SU-DHL-6 (cell line): ENCODE data around the gene PPARG.

Experiments
- H2AFZ ChIP-seq: fragments of 200-600 bp; sonication (generic); 2 replicates; pipeline ENCODE4 v1.6.1; 2014; ENCODE audit warnings: low read depth, mild to moderate bottlenecking, moderate library complexity, mixed read lengths, antibody characterized with exemption, low read length; ENCODE audit not compliant: severe bottlenecking
- H3F3A ChIP-seq: fragments of 200-600 bp; shearing (Covaris generic); 2 replicates; pipeline ENCODE4 v1.6.0; 2016; ENCODE audit warnings: antibody characterized with exemption, mild to moderate bottlenecking; ENCODE audit not compliant: insufficient read depth
- H3K27ac ChIP-seq: fragments of 200-600 bp; sonication (generic); 2 replicates; pipeline ENCODE4 v1.5.1; 2016; ENCODE audit warnings: low read depth, mild to moderate bottlenecking, low read length, moderate library complexity, mixed read lengths
- H3K27me3 ChIP-seq: fragments of 200-600 bp; sonication (generic), shearing (Covaris generic); 2 replicates; pipeline ENCODE4 v1.6.0; 2014; ENCODE audit warnings: mild to moderate bottlenecking, low read length
- H3K36me3 ChIP-seq: fragments of 200-600 bp; sonication (generic); 2 replicates; pipeline ENCODE4 v1.6.1; 2014; ENCODE audit warnings: mild to moderate bottlenecking, low read length, mixed read lengths
- H3K4me2 ChIP-seq: fragments of 300-600, 200-600 bp; shearing (Covaris generic), sonication (generic); 2 replicates; pipeline ENCODE4 v1.6.0; 2014; ENCODE audit warnings: low read length, low read depth, mild to moderate bottlenecking; ENCODE audit not compliant: poor library complexity, severe bottlenecking
- H3K4me3 ChIP-seq: fragments of 200-600 bp; sonication (generic); 2 replicates; pipeline ENCODE4 v1.5.1; 2014; ENCODE audit warnings: antibody characterized with exemption, low read length, mild to moderate bottlenecking, mixed read lengths; ENCODE audit not compliant: insufficient read depth, poor library complexity, severe bottlenecking
- H3K79me2 ChIP-seq: fragments of 200-600 bp; sonication (generic); 2 replicates; pipeline ENCODE4 v1.6.1; 2014; ENCODE audit warnings: mild to moderate bottlenecking, low read length, moderate library complexity; ENCODE audit not compliant: insufficient read depth
- H3K9ac ChIP-seq: fragments of 200-600 bp; sonication (generic); 2 replicates; pipeline ENCODE4 v1.7.0; 2014; ENCODE audit warnings: mild to moderate bottlenecking, low read length
- H3K9me2 ChIP-seq: fragments of 200-600 bp; sonication (generic); replicated peaks from 2 replicates; pipeline ENCODE4 v1.6.1; 2014; ENCODE audit warnings: low read length; ENCODE audit not compliant: insufficient read depth
- H3K9me3 ChIP-seq: fragments of 200-600 bp; sonication (generic); 2 replicates; pipeline ENCODE4 v1.6.1; 2014; ENCODE audit warnings: low read length, mixed read lengths; ENCODE audit not compliant: insufficient read depth
- H4K20me1 ChIP-seq: fragments of 200-600 bp; sonication (generic); 2 replicates; pipeline ENCODE4 v1.6.1; 2014; ENCODE audit warnings: low read depth, mild to moderate bottlenecking, antibody characterized with exemption, low read length, moderate library complexity, mixed read lengths
- EZH2phosphoT487 ChIP-seq: fragments of 200-600 bp; sonication (generic), shearing (Covaris generic); conservative IDR thresholded peaks from 2 replicates; pipeline ENCODE4 v1.6.1; 2018; ENCODE audit warnings: mild to moderate bottlenecking, antibody characterized with exemption, low read length, moderate library complexity, mixed read lengths
- TF ChIP-seq, protein P1 (sequence below): fragments of 200-600 bp; sonication (generic); IDR thresholded peaks from one replicate; pipeline ENCODE4 v1.5.1; 2017; ENCODE audit warnings: antibody characterized with exemption, mild to moderate bottlenecking, low read length, moderate library complexity; ENCODE audit not compliant: insufficient read depth, poor library complexity, severe bottlenecking

The PPARG gene

DNA sequence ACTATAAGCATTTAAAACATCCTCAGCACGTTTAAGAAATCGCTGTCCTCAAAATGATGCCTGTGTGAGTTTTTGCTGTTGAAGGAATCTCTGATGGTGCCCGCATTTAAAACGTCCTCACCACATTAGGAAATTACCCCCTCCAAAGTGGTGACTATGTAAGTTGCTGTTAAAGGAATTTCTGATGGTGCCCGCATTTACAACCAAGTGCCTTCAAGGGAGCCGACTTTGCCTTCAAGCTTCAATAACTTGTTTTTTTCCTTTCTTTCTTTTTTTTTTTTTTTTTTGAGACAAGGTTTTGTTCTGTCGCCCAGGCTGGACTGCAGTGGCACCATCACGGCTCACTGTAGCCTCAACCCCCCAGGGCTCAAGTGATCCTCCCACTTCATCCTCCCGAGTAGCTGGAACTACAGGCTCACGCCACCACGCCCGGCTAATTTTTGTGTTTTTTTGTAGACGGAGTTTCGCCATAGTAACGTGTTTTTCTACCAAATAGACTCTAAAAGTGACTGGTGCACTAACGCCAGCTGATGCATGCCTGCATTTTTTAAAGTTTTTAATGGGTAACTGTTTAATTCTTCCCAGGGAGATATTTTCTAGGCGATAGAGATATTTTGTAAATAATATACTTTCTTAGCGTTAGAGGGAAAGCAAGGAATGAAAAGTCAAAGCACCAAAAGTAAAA is 176.4 kb downstream of the PPARG start:
- no peaks in the 10 kb centered on the region for H3K9me3 ChIP-seq
- no peaks in the 10 kb centered on the region for H3F3A ChIP-seq
- H4K20me1 ChIP-seq = no peaks in the 10 kb centered on the region
- H2AFZ ChIP-seq = no peak overlapping the region
- H3K4me2 ChIP-seq = no peak overlapping the region
- TF ChIP-seq, protein P1, sequence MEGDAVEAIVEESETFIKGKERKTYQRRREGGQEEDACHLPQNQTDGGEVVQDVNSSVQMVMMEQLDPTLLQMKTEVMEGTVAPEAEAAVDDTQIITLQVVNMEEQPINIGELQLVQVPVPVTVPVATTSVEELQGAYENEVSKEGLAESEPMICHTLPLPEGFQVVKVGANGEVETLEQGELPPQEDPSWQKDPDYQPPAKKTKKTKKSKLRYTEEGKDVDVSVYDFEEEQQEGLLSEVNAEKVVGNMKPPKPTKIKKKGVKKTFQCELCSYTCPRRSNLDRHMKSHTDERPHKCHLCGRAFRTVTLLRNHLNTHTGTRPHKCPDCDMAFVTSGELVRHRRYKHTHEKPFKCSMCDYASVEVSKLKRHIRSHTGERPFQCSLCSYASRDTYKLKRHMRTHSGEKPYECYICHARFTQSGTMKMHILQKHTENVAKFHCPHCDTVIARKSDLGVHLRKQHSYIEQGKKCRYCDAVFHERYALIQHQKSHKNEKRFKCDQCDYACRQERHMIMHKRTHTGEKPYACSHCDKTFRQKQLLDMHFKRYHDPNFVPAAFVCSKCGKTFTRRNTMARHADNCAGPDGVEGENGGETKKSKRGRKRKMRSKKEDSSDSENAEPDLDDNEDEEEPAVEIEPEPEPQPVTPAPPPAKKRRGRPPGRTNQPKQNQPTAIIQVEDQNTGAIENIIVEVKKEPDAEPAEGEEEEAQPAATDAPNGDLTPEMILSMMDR = no peak
- no peak for TF ChIP-seq EZH2phosphoT487
- H3K9me2 ChIP-seq = no peaks in the 10 kb centered on the region
- no peak overlapping the region for H3K4me3 ChIP-seq
- H3K27ac ChIP-seq = no peak overlapping the region
- H3K36me3 ChIP-seq = no peaks in the 10 kb centered on the region
- no peaks in the 10 kb centered on the region for H3K27me3 ChIP-seq
- no peak overlapping the region for H3K9ac ChIP-seq
- H3K79me2 ChIP-seq = no peaks in the 10 kb centered on the region

DNA sequence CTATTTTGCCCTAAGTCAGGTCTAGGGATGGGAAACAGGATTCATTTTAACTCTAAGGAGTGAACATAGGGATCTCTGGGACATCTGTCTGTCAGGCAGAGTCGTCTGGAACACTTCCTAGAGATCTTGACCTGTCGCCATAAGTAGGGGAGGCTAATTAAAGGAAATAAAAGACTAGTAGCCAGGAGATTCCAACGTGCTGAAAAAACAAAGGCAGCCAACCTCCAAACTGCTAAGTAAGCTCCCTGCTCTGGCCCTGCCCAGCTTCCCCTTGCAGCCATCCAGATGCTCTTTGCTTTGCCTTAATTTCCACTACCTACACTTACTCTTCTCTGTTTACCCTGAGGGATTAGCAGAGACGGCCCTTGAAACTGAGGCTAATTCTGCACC is 177.0 kb downstream of the PPARG start:
- H3K36me3 ChIP-seq = no peaks in the 10 kb centered on the region
- H3K9me2 ChIP-seq = no peaks in the 10 kb centered on the region
- H3K4me2 ChIP-seq = no peak overlapping the region
- H3K9me3 ChIP-seq = no peaks in the 10 kb centered on the region
- no peak overlapping the region for H3K4me3 ChIP-seq
- no peaks in the 10 kb centered on the region for H3F3A ChIP-seq
- no peaks in the 10 kb centered on the region for H3K27me3 ChIP-seq
- TF ChIP-seq, protein P1 = no peak
- TF ChIP-seq EZH2phosphoT487 = no peak
- H3K79me2 ChIP-seq = no peaks in the 10 kb centered on the region
- no peak overlapping the region for H2AFZ ChIP-seq
- no peak overlapping the region for H3K9ac ChIP-seq
- no peaks in the 10 kb centered on the region for H4K20me1 ChIP-seq
- H3K27ac ChIP-seq = no peak overlapping the region

DNA sequence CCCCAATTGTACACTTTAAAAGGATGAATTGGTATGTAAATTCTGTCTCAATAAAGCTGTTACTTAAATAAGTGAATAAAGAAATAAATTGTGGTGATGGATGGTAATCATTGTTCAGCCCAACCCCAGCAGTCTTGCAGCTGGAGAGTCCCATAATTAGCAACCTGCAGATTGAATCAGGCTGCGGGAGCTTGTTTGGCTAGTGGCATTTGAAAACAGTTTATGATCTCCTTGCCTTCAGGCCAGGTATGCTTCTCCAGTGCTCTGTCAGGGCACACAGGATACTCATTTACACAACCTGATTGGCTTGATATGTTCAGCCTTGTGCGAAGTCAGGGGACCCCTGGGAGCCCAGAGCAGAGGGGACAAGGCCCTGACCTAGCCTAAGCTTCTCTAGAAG is 178.9 kb downstream of the PPARG start:
- Histone ChIP-seq H2AFZ (no peak overlapping the region), H3F3A (no peaks in the 10 kb centered on the region), H3K79me2 (no peaks in the 10 kb centered on the region), H3K4me2 (no peak overlapping the region), H3K36me3 (no peaks in the 10 kb centered on the region), H3K9ac (no peak overlapping the region), H3K9me3 (no peaks in the 10 kb centered on the region), H3K27me3 (no peaks in the 10 kb centered on the region), H4K20me1 (no peaks in the 10 kb centered on the region), H3K27ac (no peak overlapping the region), H3K4me3 (no peak overlapping the region), H3K9me2 (no peaks in the 10 kb centered on the region)
- TF ChIP-seq, protein P1 = no peak
- TF ChIP-seq EZH2phosphoT487 = no peak
